ENCODE results near the gene TEX48.

The TEX48 gene, protein sequence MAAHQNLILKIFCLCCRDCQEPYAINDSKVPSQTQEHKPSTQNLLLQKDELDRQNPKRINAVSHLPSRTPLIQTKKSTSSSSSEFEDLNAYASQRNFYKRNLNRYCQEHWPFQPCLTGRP

GRCh38 chr9:114681594-114682332 lies at the start of gene TEX48:
TEX48 (minus strand) TSS chr9:114682192; CDS start chr9:114671723, 10,469 bp downstream.
- Mint-ChIP-seq H3K27me3 (no peaks in the 10 kb centered on the region), H3K36me3 (ENCODE audit: insufficient read depth) (peaks cover 2% of the 10 kb centered on the region), H3K27ac (ENCODE audit: low read depth) (peak within 1 kb of the TSS; percentile 29), H3K4me1 (peaks cover 15% of the 10 kb centered on the region), H3K4me3 (peak within 1 kb of the TSS; percentile 62), H3K9me3 (no peaks in the 10 kb centered on the region)
- peak; percentile 69 to 71 for DNase-seq (ENCODE audit: low spot score in 2 of 2)
- peak; percentile 92 for ATAC-seq (replicated peaks; ENCODE audit: extremely low read depth, poor library complexity, severe bottlenecking)

GRCh38 chr9:114731701-114732100 lies 49.7 kb upstream of the TEX48 start:
- H3K9me3 Mint-ChIP-seq, result peaks cover 3% of the 10 kb centered on the region
- DNase-seq (ENCODE audit: low spot score in 2 of 2) (no peak), ATAC-seq (replicated peaks; ENCODE audit: extremely low read depth, poor library complexity, severe bottlenecking) (no peak)
- no peaks in the 10 kb centered on the region for H3K27me3 Mint-ChIP-seq
- H3K27ac Mint-ChIP-seq (ENCODE audit: low read depth), result no peak overlapping the region
- H3K4me3 Mint-ChIP-seq, result no peak overlapping the region
- peaks cover 14% of the 10 kb centered on the region for H3K4me1 Mint-ChIP-seq
- no peaks in the 10 kb centered on the region for H3K36me3 Mint-ChIP-seq (ENCODE audit: insufficient read depth)

DNA sequence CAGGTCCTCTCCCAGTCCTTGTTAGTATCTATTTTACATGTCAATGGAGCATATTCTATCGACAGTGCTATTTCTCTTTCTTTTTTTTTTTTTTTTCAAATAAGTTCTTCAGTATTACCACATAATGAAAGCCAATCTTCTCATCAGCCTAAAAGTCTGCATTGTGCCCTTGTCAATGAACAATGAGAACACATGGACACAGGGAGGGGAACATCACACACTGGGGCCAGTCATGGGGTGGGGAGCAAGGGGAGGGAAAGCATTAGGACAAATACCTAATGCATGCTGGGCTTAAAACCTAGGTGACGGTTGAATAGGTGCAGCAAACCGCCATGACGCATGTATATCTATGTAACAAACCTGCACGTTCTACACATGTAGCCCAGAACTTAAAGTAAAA lies 47.7 kb upstream of the TEX48 start:
- no peaks in the 10 kb centered on the region for H3K36me3 Mint-ChIP-seq (ENCODE audit: insufficient read depth)
- peaks cover 3% of the 10 kb centered on the region for H3K9me3 Mint-ChIP-seq
- H3K4me3 Mint-ChIP-seq, result no peak overlapping the region
- H3K4me1 Mint-ChIP-seq, result no peaks in the 10 kb centered on the region
- no peak for ATAC-seq (replicated peaks; ENCODE audit: extremely low read depth, poor library complexity, severe bottlenecking)
- no peaks in the 10 kb centered on the region for H3K27me3 Mint-ChIP-seq
- H3K27ac Mint-ChIP-seq (ENCODE audit: low read depth), result no peak overlapping the region
- DNase-seq (ENCODE audit: low spot score in 2 of 2), result no peak

DNA sequence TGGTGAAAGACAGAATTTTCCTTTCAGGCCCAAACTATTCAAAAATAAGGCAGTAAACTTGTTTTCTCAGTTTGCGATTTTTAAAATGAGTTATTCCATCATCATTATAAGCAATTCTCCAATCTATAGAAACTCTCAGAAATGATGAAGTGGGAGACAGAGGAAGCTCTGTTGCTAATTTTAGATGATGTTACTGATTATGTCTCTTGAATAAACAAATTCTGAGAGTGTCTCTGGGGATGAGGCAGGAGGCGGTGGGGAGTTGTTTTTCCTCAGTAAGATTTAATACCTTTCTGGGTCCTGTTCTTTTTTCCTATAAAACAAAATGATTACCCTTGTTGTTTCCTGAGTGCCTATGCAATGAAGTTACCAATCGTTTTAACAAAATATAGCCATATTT lies 43.9 kb upstream of the TEX48 start:
- H3K9me3 Mint-ChIP-seq, result peaks cover 3% of the 10 kb centered on the region
- ATAC-seq (replicated peaks; ENCODE audit: extremely low read depth, poor library complexity, severe bottlenecking), result no peak

DNA sequence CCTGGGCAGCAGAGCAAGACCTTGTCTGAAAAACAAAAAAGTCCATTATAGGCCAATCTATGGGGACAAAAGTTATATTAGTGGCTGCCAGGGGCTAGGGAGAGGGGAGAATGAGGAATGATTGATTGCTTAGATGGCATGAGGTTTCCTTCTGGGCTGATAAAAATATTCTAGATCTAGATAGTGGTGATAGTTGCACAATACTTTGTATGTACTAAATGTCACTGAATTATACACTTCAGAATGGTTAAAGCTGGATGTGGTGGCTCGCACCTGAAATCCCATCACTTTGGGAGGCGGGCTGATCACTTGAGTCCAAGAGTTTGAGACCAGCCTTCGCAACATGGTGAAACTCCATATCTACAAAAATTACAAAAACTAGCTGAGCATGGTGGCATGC lies 42.8 kb upstream of the TEX48 start:
- peaks cover 3% of the 10 kb centered on the region for H3K9me3 Mint-ChIP-seq
- H3K36me3 Mint-ChIP-seq (ENCODE audit: insufficient read depth), result no peaks in the 10 kb centered on the region
- H3K27me3 Mint-ChIP-seq, result no peaks in the 10 kb centered on the region
- H3K4me3 Mint-ChIP-seq, result no peak overlapping the region
- peaks cover 11% of the 10 kb centered on the region for H3K4me1 Mint-ChIP-seq
- DNase-seq (ENCODE audit: low spot score in 2 of 2) (no peak), ATAC-seq (replicated peaks; ENCODE audit: extremely low read depth, poor library complexity, severe bottlenecking) (no peak)
- no peak overlapping the region for H3K27ac Mint-ChIP-seq (ENCODE audit: low read depth)

More for the DNA sequence above, 43.9 kb upstream of the TEX48 start:
- no peak for DNase-seq (ENCODE audit: low spot score in 2 of 2)
- no peaks in the 10 kb centered on the region for H3K27me3 Mint-ChIP-seq
- H3K27ac Mint-ChIP-seq (ENCODE audit: low read depth), result no peak overlapping the region
- no peak overlapping the region for H3K4me3 Mint-ChIP-seq
- H3K4me1 Mint-ChIP-seq, result peaks cover 7% of the 10 kb centered on the region
- no peaks in the 10 kb centered on the region for H3K36me3 Mint-ChIP-seq (ENCODE audit: insufficient read depth)

GRCh38 chr9:114723931-114724330 lies 41.9 kb upstream of the TEX48 start:
- no peaks in the 10 kb centered on the region for H3K27me3 Mint-ChIP-seq
- ATAC-seq (replicated peaks; ENCODE audit: extremely low read depth, poor library complexity, severe bottlenecking) (no peak), DNase-seq (ENCODE audit: low spot score in 2 of 2) (no peak)
- no peak overlapping the region for H3K27ac Mint-ChIP-seq (ENCODE audit: low read depth)
- no peaks in the 10 kb centered on the region for H3K36me3 Mint-ChIP-seq (ENCODE audit: insufficient read depth)
- H3K4me3 Mint-ChIP-seq, result no peak overlapping the region
- peaks cover 3% of the 10 kb centered on the region for H3K9me3 Mint-ChIP-seq
- peaks cover 19% of the 10 kb centered on the region for H3K4me1 Mint-ChIP-seq

DNA sequence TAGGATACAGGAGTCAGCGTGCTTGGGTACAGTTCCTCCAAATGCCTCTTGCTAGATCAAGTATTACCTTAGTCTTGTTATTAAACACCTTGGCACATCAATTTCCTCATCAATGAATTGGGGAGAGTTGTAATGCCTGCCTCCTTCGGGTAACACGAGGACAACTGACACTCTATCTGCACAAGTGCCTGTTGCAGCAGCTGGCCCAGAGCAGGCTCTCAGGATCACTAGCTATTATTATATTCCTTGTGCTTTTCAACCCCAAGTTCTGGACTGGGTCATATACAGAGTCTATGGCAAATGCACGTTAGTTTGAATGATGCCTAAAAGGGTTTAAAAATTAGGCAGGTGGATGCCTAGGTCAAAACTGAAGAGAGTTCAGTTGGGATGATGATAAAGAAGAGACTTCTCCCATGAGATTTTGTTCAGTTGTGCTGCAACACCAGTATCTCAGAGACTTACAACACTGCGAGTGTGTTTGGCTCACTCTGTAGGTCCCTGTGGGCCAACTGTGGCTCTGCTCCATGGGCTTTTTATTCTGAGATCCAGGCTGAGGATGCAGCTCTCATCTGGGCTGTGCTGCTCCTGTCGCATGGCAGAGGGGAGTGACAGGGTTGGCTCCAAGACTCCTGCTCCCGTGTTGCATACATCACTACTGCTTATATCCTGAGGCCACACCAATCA lies 41.1 kb upstream of the TEX48 start:
- ATAC-seq (replicated peaks; ENCODE audit: extremely low read depth, poor library complexity, severe bottlenecking) (no peak), DNase-seq (ENCODE audit: low spot score in 2 of 2) (no peak)
- Mint-ChIP-seq H3K36me3 (ENCODE audit: insufficient read depth) (peaks cover under 1% of the 10 kb centered on the region), H3K27me3 (no peaks in the 10 kb centered on the region), H3K4me3 (no peak overlapping the region), H3K9me3 (no peaks in the 10 kb centered on the region), H3K4me1 (peaks cover 27% of the 10 kb centered on the region), H3K27ac (ENCODE audit: low read depth) (no peak overlapping the region)

DNA sequence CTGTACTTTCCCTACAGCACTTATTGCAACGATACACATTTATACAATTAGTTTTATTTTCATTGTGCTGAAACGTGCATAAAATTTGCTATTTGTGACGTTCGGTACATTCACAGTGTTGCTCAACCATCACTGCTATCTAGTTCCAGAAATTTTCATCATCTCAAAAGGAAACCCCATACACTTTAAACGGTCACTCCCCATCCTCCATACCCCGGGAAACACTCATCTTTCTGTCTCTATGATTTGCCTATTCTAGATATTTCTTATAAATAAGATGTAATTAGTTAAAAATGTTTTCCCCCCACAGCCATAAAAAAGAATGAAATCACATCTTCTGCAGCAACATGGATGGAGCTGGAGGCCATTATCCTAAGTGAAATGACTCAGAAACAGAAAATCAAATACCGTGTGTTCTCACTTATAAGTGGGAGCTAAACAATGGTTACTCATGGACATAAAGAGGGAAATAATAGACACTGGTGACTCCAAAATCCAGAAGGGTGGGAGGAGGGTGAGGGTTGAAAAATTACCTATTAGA lies 40.2 kb upstream of the TEX48 start:
- no peak overlapping the region for H3K27ac Mint-ChIP-seq (ENCODE audit: low read depth)
- no peak for ATAC-seq (replicated peaks; ENCODE audit: extremely low read depth, poor library complexity, severe bottlenecking)
- no peaks in the 10 kb centered on the region for H3K9me3 Mint-ChIP-seq
- no peak overlapping the region for H3K4me3 Mint-ChIP-seq
- DNase-seq (ENCODE audit: low spot score in 2 of 2), result no peak
- peaks cover 2% of the 10 kb centered on the region for H3K36me3 Mint-ChIP-seq (ENCODE audit: insufficient read depth)
- H3K27me3 Mint-ChIP-seq, result no peaks in the 10 kb centered on the region
- peaks cover 37% of the 10 kb centered on the region for H3K4me1 Mint-ChIP-seq

GRCh38 chr9:114721491-114722079 lies 39.6 kb upstream of the TEX48 start:
- H3K4me1 Mint-ChIP-seq, result peaks cover 42% of the 10 kb centered on the region
- H3K27me3 Mint-ChIP-seq, result no peaks in the 10 kb centered on the region
- H3K9me3 Mint-ChIP-seq, result no peaks in the 10 kb centered on the region
- ATAC-seq (replicated peaks; ENCODE audit: extremely low read depth, poor library complexity, severe bottlenecking), result no peak
- no peak overlapping the region for H3K4me3 Mint-ChIP-seq
- H3K27ac Mint-ChIP-seq (ENCODE audit: low read depth), result peak overlapping the region; percentile 27
- no peak for DNase-seq (ENCODE audit: low spot score in 2 of 2)
- peaks cover 2% of the 10 kb centered on the region for H3K36me3 Mint-ChIP-seq (ENCODE audit: insufficient read depth)

GRCh38 chr9:114720086-114720676 lies 38.2 kb upstream of the TEX48 start:
- no peak overlapping the region for H3K4me3 Mint-ChIP-seq
- peaks cover 53% of the 10 kb centered on the region for H3K4me1 Mint-ChIP-seq
- no peak for ATAC-seq (replicated peaks; ENCODE audit: extremely low read depth, poor library complexity, severe bottlenecking)
- no peak for DNase-seq (ENCODE audit: low spot score in 2 of 2)
- no peak overlapping the region for H3K27ac Mint-ChIP-seq (ENCODE audit: low read depth)
- no peaks in the 10 kb centered on the region for H3K9me3 Mint-ChIP-seq
- no peaks in the 10 kb centered on the region for H3K27me3 Mint-ChIP-seq
- H3K36me3 Mint-ChIP-seq (ENCODE audit: insufficient read depth), result peaks cover 2% of the 10 kb centered on the region

- DNase-seq (ENCODE audit: low spot score in 2 of 2) (no peak), ATAC-seq (replicated peaks; ENCODE audit: extremely low read depth, poor library complexity, severe bottlenecking) (no peak)
- Mint-ChIP-seq H3K27me3 (no peaks in the 10 kb centered on the region), H3K4me3 (peak overlapping the region; percentile 46), H3K4me1 (peaks cover 53% of the 10 kb centered on the region), H3K36me3 (ENCODE audit: insufficient read depth) (peaks cover 2% of the 10 kb centered on the region), H3K27ac (ENCODE audit: low read depth) (peak overlapping the region; percentile 78), H3K9me3 (no peaks in the 10 kb centered on the region)
These were observed 37.3 kb upstream of the TEX48 start for GRCh38 chr9:114719290-114719689.

- Mint-ChIP-seq H3K4me3 (peak overlapping the region; percentile 46), H3K4me1 (peaks cover 53% of the 10 kb centered on the region), H3K27ac (ENCODE audit: low read depth) (peak overlapping the region; percentile 78), H3K9me3 (no peaks in the 10 kb centered on the region), H3K27me3 (no peaks in the 10 kb centered on the region), H3K36me3 (ENCODE audit: insufficient read depth) (peaks cover 2% of the 10 kb centered on the region)
- DNase-seq (ENCODE audit: low spot score in 2 of 2) (peak; percentile 22 to 46), ATAC-seq (replicated peaks; ENCODE audit: extremely low read depth, poor library complexity, severe bottlenecking) (peak; percentile 85)
These were observed 36.8 kb upstream of the TEX48 start for GRCh38 chr9:114718801-114719221.

Data from central memory CD8-positive, alpha-beta T cell (primary cell).